Measurements from ENCODE around the gene HOXB2.
A peak's percentile ranks its signal among the peaks of the same experiment; 100 is the strongest.

HOXB2 gene

DNA sequence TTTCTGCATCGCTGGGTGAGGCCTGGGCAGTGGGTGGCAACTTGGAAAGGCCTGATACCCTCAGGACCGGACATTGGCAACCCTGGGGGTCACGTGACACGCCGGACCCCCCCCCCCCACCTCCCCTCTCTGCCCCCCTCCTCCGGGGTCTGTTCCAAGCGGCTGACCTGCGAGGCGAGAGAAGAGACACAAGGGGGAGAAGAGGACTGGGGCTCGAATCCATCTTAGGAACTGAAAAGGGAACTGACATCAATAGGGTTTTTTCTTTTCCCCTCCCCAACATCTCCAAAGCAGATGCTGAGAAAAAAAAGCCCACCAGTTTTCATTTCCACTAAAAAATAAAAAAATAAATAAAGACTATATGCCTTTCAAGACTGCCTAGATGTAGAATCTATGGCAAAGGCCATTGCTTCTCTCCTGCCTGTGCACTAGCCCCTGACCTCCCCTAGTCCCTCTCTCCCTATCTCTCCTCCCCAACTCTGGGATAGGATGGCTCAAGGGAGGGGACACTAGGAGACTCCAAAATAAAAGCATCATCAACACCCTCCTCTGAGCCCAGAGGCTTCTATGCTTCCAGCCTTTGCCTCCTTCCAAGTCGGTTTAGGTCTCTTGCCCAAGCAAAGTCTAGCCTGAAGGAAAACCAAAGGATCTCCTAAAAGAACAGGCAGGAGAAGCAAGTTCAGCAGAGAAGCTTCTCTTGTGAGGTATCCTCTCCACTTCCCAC lies 7.7 kb upstream of the HOXB2 start:
- no peak for DNase-seq (ENCODE audit: low read depth)

DNA sequence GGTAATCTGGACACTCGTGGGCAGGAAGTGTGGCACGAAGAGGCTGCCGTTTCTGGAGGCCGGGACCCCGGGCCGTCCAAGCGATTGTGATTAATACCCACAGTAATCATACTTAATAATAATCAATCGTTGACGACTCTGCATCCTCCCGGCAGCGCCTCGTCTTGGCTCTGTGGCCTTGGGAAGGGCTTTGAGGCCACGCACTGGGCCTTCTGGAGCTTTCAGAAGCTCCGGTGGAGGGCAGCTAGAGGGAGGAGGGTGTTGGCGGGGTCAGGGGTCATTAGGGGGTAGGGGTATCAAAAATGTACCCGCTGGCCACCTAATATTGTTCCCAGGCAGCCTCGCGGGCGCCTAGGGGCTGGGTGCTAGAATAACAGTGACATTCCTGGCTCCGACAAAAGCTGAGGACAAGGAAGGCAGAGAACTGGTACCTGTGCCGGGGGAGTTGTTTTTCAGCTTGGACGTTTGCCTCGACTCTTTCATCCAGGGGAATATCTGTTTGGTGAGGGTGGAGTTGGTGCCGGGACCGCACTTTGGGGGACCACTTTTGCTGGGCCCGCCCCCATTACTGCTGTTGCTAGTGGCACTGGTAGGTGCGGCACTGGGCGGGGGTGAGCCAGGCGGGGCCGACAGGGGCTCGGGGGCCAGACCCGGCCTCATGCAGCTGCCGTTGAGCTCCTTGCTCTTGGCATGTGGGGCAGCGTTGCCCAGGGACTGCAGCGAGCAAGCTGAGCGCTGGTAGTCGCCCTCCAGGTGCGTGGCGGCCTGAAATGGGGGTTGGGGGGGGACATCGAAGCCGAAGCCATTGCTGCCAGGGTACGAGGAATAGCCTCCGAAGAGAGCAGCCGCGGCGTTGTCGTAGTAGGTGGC lies 6.9 kb upstream of the HOXB2 start:
- DNase-seq (ENCODE audit: low read depth): no peak

- no peak for DNase-seq (ENCODE audit: low read depth)
Measured at GRCh38 chr17:48551214-48551555, 6.3 kb upstream of the HOXB2 start.

- DNase-seq (ENCODE audit: low read depth): no peak
Measured at GRCh38 chr17:48550502-48551213, 5.7 kb upstream of the HOXB2 start.

- DNase-seq (ENCODE audit: low read depth): no peak
Measured at GRCh38 chr17:48549914-48550501, 5.1 kb upstream of the HOXB2 start.

- no peak for DNase-seq (ENCODE audit: low read depth)
Measured at GRCh38 chr17:48549281-48549630, 4.3 kb upstream of the HOXB2 start.

GRCh38 chr17:48548523-48549280 lies 3.8 kb upstream of the HOXB2 start:
- no peak for DNase-seq (ENCODE audit: low read depth)

GRCh38 chr17:48547808-48548522 lies 3.1 kb upstream of the HOXB2 start:
- peak; percentile 34 for DNase-seq (ENCODE audit: low read depth)

- no peak for DNase-seq (ENCODE audit: low read depth)
Measured at GRCh38 chr17:48546924-48547807, 2.3 kb upstream of the HOXB2 start.

- no peak for DNase-seq (ENCODE audit: low read depth)
Measured at GRCh38 chr17:48546137-48546923, 1.4 kb upstream of the HOXB2 start.

- DNase-seq (ENCODE audit: low read depth): no peak
Measured at GRCh38 chr17:48545539-48545938, 630 bp upstream of the HOXB2 start.

DNA sequence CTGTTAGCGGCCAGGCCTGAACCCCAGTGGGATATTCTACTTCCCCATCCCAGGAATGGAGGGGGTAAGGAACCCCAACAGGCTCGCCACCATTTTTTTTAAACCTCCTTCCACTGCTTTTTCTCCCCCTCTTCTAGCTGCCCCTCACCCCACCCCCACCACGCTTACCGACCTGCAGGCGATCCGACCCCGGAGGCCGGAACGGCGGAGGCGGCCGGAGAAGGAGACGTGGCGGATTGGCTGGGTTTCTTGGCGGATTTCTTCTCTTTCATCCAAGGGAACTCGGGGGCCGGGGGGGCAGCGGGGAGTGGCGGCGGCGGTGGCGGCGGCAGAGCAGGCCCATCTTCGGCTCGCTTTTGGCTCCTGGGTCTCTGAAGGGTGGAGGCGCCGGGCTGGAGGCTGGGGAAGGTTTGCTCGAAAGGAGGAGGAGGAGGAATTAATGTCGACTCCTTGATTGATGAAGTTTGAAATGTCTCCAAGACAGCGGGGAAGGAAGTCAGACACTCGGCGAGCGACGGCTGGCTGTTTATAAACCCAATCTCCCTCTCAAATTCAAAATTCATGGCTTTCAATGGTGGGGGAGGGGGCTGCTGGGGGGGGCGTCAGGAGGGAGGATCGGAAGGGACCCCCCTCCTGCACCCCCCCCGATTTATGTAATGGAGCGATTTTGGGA lies 424 bp downstream of the HOXB2 start:
- DNase-seq (ENCODE audit: low read depth): peak; percentile 45

DNA sequence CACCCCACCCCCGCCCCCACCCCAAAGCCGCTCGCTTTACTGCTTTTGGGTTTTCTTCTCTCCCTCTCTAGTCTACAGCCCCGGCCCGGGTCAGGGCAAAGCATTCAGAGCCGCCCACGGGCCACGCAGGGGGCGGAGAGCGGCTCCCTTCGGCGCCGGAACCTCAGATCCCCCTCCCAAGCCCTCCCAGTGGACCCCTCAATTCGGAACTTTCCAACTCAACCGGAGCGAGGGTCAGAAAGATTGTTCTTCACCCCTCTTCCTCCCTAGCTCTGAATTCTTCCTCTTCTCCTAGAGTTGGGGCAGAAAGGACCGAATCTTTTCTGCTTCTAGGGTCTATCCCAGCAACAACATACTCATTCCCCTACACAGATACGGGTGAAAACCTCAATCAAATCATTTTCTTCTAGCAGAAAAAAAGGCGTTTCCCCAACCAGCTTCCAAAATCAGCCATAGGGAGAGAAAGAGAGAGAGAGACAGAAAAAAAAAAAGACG lies 1.0 kb downstream of the HOXB2 start:
- DNase-seq (ENCODE audit: low read depth): no peak

DNA sequence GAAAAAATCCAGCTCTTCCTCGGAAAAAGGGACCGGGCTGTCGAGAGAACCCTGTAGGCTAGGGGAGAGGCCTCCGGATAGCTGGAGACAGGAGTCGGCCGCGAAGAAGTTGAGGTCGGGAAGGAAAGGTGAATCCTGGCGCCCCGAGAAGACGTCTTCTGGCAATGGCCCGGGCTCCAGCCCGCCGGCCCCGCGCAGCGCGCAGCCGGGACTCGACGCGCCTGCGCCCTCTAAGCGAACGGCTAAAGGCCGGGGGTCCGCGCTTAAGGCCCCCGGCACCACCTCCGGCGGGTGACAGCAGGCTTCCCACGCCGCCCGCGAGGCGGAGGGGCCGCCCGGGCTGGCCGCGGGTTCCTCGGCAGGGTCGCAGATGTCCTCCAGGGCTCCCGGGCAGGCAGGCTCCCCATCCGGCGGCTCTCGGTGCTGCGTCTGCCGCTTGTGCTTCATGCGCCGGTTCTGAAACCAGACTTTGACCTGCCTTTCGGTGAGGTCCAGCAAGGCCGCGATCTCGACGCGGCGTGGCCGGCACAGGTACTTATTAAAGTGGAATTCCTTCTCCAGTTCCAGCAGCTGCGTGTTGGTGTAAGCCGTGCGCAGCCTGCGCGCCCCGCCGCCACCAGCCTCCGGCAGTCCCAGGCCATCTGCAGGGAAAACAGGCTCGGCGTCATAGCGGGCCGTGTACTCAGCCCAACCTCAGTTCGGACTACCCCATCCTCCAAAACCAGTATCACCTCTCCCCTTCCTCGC lies 1.6 kb downstream of the HOXB2 start:
- peak; percentile 29 for DNase-seq (ENCODE audit: low read depth)

DNA sequence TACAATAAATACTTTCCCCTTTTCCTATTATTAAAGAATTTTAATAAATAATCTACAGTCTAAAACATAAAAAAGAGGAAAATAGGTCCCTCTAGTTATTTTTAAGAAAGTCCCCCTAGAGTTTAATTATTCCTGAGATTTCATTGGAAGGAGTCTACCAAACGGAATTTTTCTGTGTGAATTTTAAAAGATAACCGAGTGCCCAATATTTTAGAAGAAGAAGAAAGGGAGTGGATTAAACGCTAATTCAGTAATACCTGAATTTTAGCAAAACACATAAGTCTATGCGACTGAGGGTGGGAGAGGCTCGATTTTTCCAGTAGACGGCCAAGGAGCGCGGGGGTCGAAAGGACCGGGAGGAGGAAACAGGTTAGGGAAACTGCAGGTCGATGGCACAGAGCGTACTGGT lies 2.2 kb downstream of the HOXB2 start:
- no peak for DNase-seq (ENCODE audit: low read depth)

- no peak for DNase-seq (ENCODE audit: low read depth)
Measured at GRCh38 chr17:48542114-48542656, 2.7 kb downstream of the HOXB2 start.

GRCh38 chr17:48541577-48542113 lies 3.3 kb downstream of the HOXB2 start:
- DNase-seq (ENCODE audit: low read depth): peak; percentile 17
